ENCODE data around the gene TUBA8.
"Not testable (repeated sequence)": the region's sequence is repeated elsewhere in the genome, so short reads cannot be mapped to it uniquely, and the experiment has no call there.

Gene TUBA8

GRCh38 chr22:18120857-18121256, 10.2 kb downstream of the TUBA8 start:
- H3K4me3 ChIP-seq (ENCODE audit: low read depth, low read length), result no peak overlapping the region
- DNase-seq (ENCODE audit: low read depth), result peak; percentile 25

- DNase-seq (ENCODE audit: low read depth), result no peak
- H3K4me3 ChIP-seq (ENCODE audit: low read depth, low read length), result no peak overlapping the region
Observed at GRCh38 chr22:18121506-18121905, 10.9 kb downstream of the TUBA8 start.

- no peak for DNase-seq (ENCODE audit: low read depth)
- H3K4me3 ChIP-seq (ENCODE audit: low read depth, low read length), result no peak overlapping the region
Observed at GRCh38 chr22:18121954-18122554, 11.4 kb downstream of the TUBA8 start.

GRCh38 chr22:18123476-18124025, 12.9 kb downstream of the TUBA8 start:
- H3K4me3 ChIP-seq (ENCODE audit: low read depth, low read length); DNase-seq (ENCODE audit: low read depth): not testable (repeated sequence)

GRCh38 chr22:18126606-18127005, 16.0 kb downstream of the TUBA8 start:
- H3K4me3 ChIP-seq (ENCODE audit: low read depth, low read length), result no peak overlapping the region
- no peak for DNase-seq (ENCODE audit: low read depth)

DNA sequence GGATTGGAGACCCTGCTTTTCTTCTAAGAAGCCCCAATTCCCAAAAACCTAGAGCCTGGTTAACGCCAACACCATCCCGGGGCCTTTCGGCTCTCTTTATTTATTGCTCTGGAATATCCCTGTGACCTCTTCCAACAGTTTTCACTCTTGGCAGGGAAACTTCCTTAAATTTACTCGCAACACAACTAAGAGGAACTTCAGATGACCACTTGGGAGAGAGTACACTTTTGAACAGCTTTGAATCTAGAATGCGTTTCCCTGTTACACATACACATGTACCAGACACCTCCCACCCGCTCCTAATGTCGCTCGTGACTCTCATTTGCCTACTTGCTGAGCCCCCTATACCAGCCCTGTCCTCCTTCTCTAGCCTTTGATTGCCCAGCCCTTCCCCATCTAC, 19.4 kb downstream of the TUBA8 start:
- no peak for DNase-seq (ENCODE audit: low read depth)
- no peak overlapping the region for H3K4me3 ChIP-seq (ENCODE audit: low read depth, low read length)

DNA sequence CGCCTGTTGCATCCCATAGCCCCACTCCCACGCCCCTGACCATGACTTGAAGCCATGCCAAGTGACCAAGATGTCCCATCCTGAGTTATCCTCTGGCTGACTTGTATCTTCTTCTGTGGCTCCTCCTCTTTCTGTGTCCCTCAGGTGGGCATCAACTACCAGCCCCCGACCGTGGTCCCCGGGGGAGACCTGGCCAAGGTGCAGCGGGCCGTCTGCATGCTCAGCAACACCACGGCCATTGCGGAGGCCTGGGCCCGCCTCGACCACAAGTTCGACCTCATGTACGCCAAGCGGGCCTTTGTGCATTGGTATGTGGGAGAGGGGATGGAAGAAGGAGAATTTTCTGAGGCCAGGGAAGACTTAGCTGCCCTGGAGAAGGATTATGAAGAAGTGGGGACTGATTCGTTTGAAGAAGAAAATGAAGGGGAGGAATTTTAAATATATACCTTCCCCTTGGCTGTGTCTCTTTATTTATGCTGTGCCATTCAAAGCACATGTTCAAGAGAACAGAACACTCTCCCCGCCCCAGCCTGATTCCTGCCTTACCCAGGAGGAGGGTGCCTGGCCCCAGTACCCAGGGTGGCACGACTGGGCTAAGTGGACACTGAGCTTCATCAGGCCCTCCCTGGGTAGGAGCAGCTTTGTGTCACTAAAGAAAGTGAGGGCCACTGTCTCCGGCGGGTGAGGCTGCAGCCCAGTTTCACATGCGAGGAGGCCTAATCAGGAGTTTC, 20.3 kb downstream of the TUBA8 start:
- no peak overlapping the region for H3K4me3 ChIP-seq (ENCODE audit: low read depth, low read length)
- DNase-seq (ENCODE audit: low read depth), result no peak

DNA sequence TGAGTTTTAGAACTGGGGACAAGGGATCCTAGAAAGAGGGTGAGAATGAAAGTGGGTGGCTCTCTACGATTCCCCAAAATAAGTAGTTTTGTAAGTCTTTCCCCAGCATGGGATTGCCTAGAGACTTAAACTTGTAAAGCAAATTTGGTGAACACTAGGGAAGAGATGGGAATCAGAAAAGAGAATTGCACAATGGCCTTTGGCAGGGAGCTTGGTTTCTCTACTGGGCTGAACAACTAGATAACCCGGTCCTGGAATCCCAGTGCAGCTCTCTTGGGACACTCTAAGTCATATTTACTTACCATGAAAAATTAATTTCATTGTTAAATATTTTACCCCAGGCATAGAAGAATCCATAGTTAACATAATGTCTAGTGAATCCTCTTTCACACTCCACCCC, 22.8 kb downstream of the TUBA8 start:
- H3K4me3 ChIP-seq (ENCODE audit: low read depth, low read length), result no peak overlapping the region
- no peak for DNase-seq (ENCODE audit: low read depth)

DNA sequence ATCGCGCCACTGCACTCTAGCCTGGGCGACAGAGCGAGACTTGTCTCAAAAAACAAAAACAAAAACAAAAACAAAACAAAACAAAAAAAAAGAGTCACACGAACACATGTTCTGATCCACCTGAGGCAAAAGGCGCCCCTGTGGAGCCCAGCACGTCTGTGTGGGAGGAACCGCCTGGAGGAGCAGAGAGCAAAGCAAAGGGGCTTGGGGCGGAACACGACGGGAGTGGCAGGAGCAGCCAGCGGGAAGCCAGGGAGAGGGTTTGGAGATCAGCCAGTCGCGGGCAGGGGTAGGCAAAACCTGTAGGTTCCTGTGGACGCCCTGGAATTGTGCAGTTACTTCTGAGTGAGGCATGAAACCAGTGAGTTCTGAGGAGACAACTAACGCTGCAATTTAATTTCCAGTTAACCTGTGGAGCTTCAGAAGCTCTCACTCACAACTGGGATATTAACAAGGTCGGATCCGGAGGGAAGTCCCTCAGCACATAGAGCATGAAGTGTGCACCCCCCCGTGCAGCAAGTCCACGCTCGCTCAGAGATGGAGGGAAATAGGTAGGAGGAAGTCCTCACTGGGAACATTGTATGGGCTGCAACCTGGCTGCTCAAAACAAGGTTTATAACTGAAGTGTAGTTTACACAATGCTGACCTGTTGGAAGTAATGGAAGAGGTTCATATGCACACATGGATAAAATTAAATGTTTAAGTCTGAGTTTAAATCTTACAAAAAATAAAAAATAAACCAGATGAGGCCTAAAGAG, 26.1 kb downstream of the TUBA8 start:
- no peak for DNase-seq (ENCODE audit: low read depth)
- no peak overlapping the region for H3K4me3 ChIP-seq (ENCODE audit: low read depth, low read length)

DNA sequence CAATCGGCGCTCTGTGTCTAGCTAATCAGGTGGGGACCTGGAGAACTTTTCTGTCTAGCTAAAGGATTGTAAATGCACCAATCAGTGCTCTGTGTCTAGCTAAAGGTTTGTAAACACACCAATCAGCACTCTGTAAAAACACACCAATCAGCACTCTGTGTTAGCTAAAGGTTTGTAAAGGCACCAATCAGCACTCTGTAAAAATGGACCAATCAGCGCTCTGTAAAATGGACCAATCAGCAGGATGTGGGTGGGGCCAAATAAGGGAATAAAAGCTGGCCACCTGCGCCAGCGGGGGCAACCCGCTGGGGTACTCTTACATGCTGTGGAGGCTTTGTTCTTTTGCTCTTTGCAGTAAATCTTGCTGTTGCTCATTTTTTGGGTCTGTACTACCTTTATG, 30.4 kb downstream of the TUBA8 start:
- not testable (repeated sequence) for DNase-seq (ENCODE audit: low read depth); H3K4me3 ChIP-seq (ENCODE audit: low read depth, low read length)

- no peak for DNase-seq (ENCODE audit: low read depth)
- H3K4me3 ChIP-seq (ENCODE audit: low read depth, low read length), result no peak overlapping the region
Observed at GRCh38 chr22:18144105-18144504, 33.5 kb downstream of the TUBA8 start.

- DNase-seq (ENCODE audit: low read depth), result no peak
- H3K4me3 ChIP-seq (ENCODE audit: low read depth, low read length), result no peak overlapping the region
Observed at GRCh38 chr22:18145676-18146388, 35.2 kb downstream of the TUBA8 start.

DNA sequence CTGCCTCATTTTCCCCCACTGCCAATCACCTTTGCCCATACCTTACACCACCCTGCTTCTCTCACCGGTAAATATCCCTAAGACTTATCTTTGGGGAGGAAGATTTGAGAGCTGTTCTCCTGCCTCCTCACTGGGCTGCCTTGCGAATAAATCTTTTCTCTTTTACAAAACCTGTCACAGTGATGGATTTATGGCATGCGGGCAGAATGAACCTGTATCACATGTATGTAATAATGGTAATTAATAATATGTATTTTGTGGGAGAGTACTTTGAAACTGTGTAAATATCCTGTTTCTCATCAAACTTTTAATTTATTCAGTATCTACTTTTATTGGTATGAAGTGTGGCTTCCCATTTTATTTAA, 35.8 kb downstream of the TUBA8 start:
- no peak overlapping the region for H3K4me3 ChIP-seq (ENCODE audit: low read depth, low read length)
- no peak for DNase-seq (ENCODE audit: low read depth)

GRCh38 chr22:18147791-18148190, 37.2 kb downstream of the TUBA8 start:
- no peak for DNase-seq (ENCODE audit: low read depth)
- H3K4me3 ChIP-seq (ENCODE audit: low read depth, low read length), result no peak overlapping the region

- no peak overlapping the region for H3K4me3 ChIP-seq (ENCODE audit: low read depth, low read length)
- no peak for DNase-seq (ENCODE audit: low read depth)
Observed at GRCh38 chr22:18148293-18148965, 37.8 kb downstream of the TUBA8 start.

GRCh38 chr22:18152519-18152918, 41.9 kb downstream of the TUBA8 start:
- DNase-seq (ENCODE audit: low read depth), result no peak
- H3K4me3 ChIP-seq (ENCODE audit: low read depth, low read length), result no peak overlapping the region

GRCh38 chr22:18154821-18155390, 44.3 kb downstream of the TUBA8 start:
- peak; percentile 26 for DNase-seq (ENCODE audit: low read depth)
- H3K4me3 ChIP-seq (ENCODE audit: low read depth, low read length), result no peak overlapping the region

- not testable (repeated sequence) for H3K4me3 ChIP-seq (ENCODE audit: low read depth, low read length); DNase-seq (ENCODE audit: low read depth)
Observed at GRCh38 chr22:18155546-18155945, 44.9 kb downstream of the TUBA8 start.
